ENCODE measurements around the gene MAP3K13. TPM values are rescaled to one million over a fixed set of nuclear protein-coding genes. Genes with fewer than 3 reads are reported as not detected.

Gene MAP3K13
- total RNA-seq, 1 experiment from 2014 or later = 9.1 TPM

- TF ChIP-seq, protein P1, sequence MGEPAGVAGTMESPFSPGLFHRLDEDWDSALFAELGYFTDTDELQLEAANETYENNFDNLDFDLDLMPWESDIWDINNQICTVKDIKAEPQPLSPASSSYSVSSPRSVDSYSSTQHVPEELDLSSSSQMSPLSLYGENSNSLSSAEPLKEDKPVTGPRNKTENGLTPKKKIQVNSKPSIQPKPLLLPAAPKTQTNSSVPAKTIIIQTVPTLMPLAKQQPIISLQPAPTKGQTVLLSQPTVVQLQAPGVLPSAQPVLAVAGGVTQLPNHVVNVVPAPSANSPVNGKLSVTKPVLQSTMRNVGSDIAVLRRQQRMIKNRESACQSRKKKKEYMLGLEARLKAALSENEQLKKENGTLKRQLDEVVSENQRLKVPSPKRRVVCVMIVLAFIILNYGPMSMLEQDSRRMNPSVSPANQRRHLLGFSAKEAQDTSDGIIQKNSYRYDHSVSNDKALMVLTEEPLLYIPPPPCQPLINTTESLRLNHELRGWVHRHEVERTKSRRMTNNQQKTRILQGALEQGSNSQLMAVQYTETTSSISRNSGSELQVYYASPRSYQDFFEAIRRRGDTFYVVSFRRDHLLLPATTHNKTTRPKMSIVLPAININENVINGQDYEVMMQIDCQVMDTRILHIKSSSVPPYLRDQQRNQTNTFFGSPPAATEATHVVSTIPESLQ (CRISPR knock-in tag; IDR thresholded peaks at IDR 0.05) = no peak
- TF ChIP-seq, protein P2, sequence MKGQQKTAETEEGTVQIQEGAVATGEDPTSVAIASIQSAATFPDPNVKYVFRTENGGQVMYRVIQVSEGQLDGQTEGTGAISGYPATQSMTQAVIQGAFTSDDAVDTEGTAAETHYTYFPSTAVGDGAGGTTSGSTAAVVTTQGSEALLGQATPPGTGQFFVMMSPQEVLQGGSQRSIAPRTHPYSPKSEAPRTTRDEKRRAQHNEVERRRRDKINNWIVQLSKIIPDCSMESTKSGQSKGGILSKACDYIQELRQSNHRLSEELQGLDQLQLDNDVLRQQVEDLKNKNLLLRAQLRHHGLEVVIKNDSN (CRISPR knock-in tag; IDR thresholded peaks at IDR 0.05) = no peak
- TF ChIP-seq NFYB (CRISPR knock-in tag; conservative IDR thresholded peaks at IDR 0.05; ENCODE audit: low read depth) = no peak
- TF ChIP-seq, protein P3, sequence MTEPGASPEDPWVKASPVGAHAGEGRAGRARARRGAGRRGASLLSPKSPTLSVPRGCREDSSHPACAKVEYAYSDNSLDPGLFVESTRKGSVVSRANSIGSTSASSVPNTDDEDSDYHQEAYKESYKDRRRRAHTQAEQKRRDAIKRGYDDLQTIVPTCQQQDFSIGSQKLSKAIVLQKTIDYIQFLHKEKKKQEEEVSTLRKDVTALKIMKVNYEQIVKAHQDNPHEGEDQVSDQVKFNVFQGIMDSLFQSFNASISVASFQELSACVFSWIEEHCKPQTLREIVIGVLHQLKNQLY (CRISPR knock-in tag; IDR thresholded peaks at IDR 0.05) = no peak
- no peak for TF ChIP-seq JAZF1 (CRISPR knock-in tag; IDR thresholded peaks at IDR 0.05)
- no peak for TF ChIP-seq GABPB1 (CRISPR knock-in tag; IDR thresholded peaks at IDR 0.05)
- no peak for TF ChIP-seq JUN (CRISPR knock-in tag; IDR thresholded peaks at IDR 0.05)
- TF ChIP-seq ATF1 (CRISPR knock-in tag; IDR thresholded peaks at IDR 0.05) = no peak
- no peak for TF ChIP-seq ZNF423 (CRISPR knock-in tag; IDR thresholded peaks at IDR 0.05)
- TF ChIP-seq KAT7 (CRISPR knock-in tag; IDR thresholded peaks at IDR 0.05; ENCODE audit: borderline replicate concordance) = no peak
- no peak for TF ChIP-seq TEAD4 (CRISPR knock-in tag; IDR thresholded peaks at IDR 0.05)
- TF ChIP-seq CREB1 (CRISPR knock-in tag; IDR thresholded peaks at IDR 0.05) = no peak
- TF ChIP-seq SOX15 (CRISPR knock-in tag; IDR thresholded peaks at IDR 0.05) = no peak
These were observed 36.8 kb upstream of the MAP3K13 start (continued) for GRCh38 chr3:185325946-185326791.

GRCh38 chr3:185327062-185327461 lies 35.9 kb upstream of the MAP3K13 start:
- no peak overlapping the region for H3K4me3 Mint-ChIP-seq
- H3K27ac Mint-ChIP-seq = no peak overlapping the region
- H3K27me3 Mint-ChIP-seq (ENCODE audit: low read depth) = peaks cover 28% of the 10 kb centered on the region
- TF ChIP-seq NR3C1 (CRISPR knock-in tag; conservative IDR thresholded peaks at IDR 0.05; ENCODE audit: low read depth) (no peak), ZNF232 (CRISPR knock-in tag; IDR thresholded peaks at IDR 0.05) (no peak)
- TF ChIP-seq, protein P4, sequence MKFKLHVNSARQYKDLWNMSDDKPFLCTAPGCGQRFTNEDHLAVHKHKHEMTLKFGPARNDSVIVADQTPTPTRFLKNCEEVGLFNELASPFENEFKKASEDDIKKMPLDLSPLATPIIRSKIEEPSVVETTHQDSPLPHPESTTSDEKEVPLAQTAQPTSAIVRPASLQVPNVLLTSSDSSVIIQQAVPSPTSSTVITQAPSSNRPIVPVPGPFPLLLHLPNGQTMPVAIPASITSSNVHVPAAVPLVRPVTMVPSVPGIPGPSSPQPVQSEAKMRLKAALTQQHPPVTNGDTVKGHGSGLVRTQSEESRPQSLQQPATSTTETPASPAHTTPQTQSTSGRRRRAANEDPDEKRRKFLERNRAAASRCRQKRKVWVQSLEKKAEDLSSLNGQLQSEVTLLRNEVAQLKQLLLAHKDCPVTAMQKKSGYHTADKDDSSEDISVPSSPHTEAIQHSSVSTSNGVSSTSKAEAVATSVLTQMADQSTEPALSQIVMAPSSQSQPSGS (CRISPR knock-in tag; IDR thresholded peaks at IDR 0.05; ENCODE audit: borderline replicate concordance, low read depth) = no peak
- H3K36me3 Mint-ChIP-seq = no peaks in the 10 kb centered on the region
- ATAC-seq = no peak
- H3K4me1 Mint-ChIP-seq = no peaks in the 10 kb centered on the region
- POLR2A ChIA-PET = no interaction called here
- no peaks in the 10 kb centered on the region for H3K9me3 Mint-ChIP-seq
- no peak for DNase-seq (ENCODE audit: low spot score)
- CTCF ChIA-PET = interaction anchor here (0.8 kb wide), 1 partner anchor 19 kb away, joined by 4 read pairs; no protein-coding TSS in a partner anchor

DNA sequence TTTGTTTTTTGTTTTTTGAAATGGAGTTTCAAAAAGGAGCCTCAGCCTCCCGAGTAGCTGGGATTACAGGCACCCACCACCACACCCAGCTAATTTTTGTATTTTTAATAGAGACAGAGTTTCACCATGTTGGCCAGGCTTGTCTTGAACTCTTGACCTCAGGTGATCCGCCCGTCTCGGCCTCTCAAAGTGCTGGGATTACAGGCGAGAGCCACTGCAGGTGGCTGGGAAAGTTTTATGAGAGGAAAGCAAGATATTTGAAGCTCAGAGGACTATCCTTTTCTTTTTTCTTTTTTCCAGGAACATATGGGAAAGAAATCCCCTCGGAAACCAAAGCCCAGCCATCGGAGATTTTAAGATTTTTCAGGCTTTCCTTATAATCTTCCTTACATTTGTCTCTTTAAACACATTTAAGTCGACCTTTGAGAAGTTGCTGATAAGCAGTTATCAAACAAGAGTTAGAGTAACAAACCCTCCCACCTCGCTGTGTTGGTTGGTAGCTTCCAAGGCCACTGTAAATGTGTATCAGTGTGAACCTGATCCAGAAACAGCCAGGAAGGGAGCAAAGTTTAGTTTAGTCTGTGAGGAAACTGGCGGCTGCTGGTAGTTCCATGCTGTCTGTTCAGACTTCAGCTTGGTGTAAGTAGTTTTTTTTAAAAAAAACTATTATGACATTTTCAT lies 34.5 kb upstream of the MAP3K13 start:
- ChIA-PET POLR2A (no interaction called here), CTCF (no interaction called here)
- H3K27me3 Mint-ChIP-seq (ENCODE audit: low read depth) = peaks cover 28% of the 10 kb centered on the region
- DNase-seq (ENCODE audit: low spot score) = no peak
- no peak for ATAC-seq
- H3K4me1 Mint-ChIP-seq = no peaks in the 10 kb centered on the region
- H3K4me3 Mint-ChIP-seq = no peak overlapping the region
- no peaks in the 10 kb centered on the region for H3K9me3 Mint-ChIP-seq
- no peak overlapping the region for H3K27ac Mint-ChIP-seq
- no peaks in the 10 kb centered on the region for H3K36me3 Mint-ChIP-seq
- no peak for TF ChIP-seq NR2C2 (CRISPR knock-in tag; IDR thresholded peaks at IDR 0.05)
- TF ChIP-seq ZNF416 (CRISPR knock-in tag; IDR thresholded peaks at IDR 0.05) = no peak
- TF ChIP-seq, protein P5, sequence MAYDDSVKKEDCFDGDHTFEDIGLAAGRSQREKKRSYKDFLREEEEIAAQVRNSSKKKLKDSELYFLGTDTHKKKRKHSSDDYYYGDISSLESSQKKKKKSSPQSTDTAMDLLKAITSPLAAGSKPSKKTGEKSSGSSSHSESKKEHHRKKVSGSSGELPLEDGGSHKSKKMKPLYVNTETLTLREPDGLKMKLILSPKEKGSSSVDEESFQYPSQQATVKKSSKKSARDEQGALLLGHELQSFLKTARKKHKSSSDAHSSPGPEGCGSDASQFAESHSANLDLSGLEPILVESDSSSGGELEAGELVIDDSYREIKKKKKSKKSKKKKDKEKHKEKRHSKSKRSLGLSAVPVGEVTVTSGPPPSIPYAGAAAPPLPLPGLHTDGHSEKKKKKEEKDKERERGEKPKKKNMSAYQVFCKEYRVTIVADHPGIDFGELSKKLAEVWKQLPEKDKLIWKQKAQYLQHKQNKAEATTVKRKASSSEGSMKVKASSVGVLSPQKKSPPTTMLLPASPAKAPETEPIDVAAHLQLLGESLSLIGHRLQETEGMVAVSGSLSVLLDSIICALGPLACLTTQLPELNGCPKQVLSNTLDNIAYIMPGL (CRISPR knock-in tag; IDR thresholded peaks at IDR 0.05) = no peak
- TF ChIP-seq, protein P6, sequence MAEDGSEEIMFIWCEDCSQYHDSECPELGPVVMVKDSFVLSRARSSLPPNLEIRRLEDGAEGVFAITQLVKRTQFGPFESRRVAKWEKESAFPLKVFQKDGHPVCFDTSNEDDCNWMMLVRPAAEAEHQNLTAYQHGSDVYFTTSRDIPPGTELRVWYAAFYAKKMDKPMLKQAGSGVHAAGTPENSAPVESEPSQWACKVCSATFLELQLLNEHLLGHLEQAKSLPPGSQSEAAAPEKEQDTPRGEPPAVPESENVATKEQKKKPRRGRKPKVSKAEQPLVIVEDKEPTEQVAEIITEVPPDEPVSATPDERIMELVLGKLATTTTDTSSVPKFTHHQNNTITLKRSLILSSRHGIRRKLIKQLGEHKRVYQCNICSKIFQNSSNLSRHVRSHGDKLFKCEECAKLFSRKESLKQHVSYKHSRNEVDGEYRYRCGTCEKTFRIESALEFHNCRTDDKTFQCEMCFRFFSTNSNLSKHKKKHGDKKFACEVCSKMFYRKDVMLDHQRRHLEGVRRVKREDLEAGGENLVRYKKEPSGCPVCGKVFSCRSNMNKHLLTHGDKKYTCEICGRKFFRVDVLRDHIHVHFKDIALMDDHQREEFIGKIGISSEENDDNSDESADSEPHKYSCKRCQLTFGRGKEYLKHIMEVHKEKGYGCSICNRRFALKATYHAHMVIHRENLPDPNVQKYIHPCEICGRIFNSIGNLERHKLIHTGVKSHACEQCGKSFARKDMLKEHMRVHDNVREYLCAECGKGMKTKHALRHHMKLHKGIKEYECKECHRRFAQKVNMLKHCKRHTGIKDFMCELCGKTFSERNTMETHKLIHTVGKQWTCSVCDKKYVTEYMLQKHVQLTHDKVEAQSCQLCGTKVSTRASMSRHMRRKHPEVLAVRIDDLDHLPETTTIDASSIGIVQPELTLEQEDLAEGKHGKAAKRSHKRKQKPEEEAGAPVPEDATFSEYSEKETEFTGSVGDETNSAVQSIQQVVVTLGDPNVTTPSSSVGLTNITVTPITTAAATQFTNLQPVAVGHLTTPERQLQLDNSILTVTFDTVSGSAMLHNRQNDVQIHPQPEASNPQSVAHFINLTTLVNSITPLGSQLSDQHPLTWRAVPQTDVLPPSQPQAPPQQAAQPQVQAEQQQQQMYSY (CRISPR knock-in tag; IDR thresholded peaks at IDR 0.05) = no peak
- no peak for TF ChIP-seq E2F1 (CRISPR knock-in tag; IDR thresholded peaks at IDR 0.05)
- TF ChIP-seq ZNF423 (CRISPR knock-in tag; IDR thresholded peaks at IDR 0.05) = no peak

All from WTC11 (cell line).